GM12873 (cell line): ENCODE data around the gene RBMS3.

ENCODE experiments used
- TF ChIP-seq, protein P1 (sequence below): IDR thresholded peaks from 2 replicates; pipeline ENCODE4 v1.5.1; 2012; ENCODE audit warnings: low read depth, mild to moderate bottlenecking, moderate library complexity, low read length, control low read depth; ENCODE audit not compliant: insufficient read depth; ENCODE audit errors: missing control alignments

Gene RBMS3

DNA sequence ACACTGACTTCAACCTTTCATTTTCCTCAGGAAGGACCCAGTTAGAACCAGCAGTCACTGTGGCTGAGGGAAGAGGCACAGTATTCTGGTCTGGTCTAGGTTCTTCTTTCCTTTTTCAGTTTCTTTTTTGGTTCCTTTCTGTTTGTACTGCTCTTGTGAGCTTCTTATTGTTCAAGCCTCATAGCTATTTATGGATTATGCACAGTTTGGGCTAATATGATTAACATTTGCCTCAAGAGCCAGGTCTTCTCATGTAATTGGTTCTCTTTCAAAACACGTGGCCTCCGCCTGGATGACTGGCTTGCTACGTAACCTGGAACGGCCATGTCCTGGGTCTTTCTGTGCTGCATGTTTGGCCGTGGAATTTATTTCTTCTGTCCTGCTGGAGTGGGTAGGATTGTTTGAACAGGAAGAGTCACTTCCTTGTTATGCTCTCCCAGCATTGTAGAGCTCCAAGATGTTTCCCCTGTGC, 43.3 kb downstream of the RBMS3 start:
- TF ChIP-seq, protein P1, sequence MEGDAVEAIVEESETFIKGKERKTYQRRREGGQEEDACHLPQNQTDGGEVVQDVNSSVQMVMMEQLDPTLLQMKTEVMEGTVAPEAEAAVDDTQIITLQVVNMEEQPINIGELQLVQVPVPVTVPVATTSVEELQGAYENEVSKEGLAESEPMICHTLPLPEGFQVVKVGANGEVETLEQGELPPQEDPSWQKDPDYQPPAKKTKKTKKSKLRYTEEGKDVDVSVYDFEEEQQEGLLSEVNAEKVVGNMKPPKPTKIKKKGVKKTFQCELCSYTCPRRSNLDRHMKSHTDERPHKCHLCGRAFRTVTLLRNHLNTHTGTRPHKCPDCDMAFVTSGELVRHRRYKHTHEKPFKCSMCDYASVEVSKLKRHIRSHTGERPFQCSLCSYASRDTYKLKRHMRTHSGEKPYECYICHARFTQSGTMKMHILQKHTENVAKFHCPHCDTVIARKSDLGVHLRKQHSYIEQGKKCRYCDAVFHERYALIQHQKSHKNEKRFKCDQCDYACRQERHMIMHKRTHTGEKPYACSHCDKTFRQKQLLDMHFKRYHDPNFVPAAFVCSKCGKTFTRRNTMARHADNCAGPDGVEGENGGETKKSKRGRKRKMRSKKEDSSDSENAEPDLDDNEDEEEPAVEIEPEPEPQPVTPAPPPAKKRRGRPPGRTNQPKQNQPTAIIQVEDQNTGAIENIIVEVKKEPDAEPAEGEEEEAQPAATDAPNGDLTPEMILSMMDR: no peak

DNA sequence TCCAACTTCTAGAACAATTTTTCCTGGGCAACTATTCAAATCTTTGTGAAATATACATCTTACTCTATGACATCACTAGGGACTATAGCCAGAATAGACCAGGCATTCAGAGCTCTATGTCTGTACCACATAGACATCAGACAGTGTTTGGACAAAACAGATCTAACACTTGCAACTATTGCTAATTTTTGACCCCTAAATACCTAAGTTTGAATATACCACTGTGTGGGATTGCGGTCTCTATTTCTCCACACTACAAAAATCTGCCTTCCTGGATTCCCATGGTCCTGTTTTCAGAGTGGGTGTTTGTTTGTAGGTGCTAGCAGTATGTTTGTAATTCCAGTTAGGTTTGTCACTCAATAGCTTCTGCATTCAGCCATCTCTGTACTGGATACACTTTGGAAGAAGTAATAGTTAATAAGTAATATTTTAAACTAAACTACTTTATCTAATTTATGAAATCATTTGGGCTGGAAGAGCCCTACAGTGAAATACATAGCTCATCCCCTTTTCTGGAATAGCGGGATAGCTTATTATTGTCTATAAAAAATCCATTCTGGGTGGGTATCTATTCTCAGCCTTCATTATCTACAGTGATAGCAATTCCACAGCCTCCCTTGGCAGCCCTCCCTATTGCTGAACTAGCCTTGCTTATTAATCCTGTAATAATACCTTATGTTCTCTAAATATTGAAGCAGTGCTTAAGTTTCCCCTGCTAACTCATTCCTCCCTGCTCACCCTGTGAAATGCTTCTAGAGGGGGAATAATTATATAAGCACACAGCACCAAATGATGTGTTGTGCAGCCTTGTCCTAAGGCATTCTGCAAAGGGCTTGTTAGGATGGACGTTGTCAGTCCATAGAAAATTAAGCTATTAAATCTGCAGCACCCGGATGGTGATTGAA, 49.4 kb downstream of the RBMS3 start:
- TF ChIP-seq, protein P1: no peak

DNA sequence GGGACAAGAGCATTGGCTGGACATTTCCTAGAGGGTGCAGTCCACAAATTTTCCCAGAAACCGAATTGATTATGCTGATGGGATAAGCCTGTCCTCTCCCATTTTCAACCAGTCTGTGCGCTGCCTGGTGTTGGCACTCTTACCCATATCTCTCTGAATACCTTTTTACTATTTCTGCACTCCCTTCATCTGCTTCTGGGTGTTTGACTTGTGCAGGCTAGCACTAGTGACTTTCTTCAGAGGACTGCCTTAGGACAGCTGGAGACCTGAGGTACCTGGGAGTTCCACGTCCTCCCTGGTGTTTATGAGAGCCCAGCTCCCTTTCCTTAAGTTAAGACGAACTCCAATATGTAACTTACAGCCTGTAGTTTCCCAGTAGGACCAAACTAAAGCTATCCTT, 50.2 kb downstream of the RBMS3 start:
- TF ChIP-seq, protein P1: no peak

DNA sequence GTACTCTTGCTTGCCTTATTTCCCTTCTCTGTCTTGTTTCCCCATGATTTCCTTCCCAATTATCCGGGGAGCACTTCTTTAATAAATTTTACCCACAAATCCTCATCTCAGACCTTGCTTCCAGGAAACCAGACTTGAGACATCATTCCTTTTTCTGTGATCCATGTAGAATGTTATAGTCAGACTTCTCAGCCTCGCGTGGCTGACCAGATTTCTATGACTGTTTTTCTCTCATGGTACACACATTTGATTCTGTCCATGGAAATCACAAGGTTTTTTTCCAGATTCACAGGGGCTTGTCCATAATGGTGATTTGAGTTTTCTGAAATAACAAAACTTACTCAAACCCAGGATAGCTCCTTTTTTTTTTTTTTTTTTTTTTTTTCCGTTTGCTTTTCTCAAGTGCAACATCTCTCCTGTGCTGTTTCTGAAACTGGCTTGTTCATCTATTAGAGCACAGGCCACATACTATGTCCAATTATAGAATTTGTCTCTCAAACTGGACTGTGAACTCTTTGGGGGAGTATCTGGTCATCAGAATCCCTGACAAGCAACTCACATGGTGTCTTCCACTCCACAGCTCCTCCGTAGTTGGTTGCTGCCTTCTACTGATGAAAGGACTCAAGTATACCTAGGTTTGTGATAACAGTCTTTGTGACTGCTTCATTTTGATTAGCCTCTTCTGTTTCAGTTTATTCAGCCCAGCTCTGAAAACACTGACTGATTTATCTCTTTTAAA, 50.8 kb downstream of the RBMS3 start:
- TF ChIP-seq, protein P1: no peak

DNA sequence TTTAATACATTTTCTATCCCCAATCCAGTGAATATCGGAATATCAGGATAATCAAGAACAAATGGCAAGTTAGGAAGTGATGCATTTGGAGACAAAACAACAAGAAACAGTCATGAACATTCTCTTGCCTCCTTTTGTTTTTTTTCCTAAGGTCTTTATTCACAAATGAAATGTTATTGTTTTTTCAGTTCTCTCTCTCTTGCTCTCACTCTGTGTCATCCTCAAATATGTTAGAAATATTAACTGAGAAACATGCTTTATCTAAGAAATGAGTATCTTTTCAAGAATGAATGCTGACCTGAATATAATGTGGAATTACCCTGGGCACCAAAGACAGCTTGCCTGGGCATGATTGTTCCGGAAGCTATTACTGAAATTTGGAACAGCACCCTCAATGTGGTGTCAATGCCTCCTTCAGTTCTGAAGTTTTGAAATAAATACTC, 51.3 kb downstream of the RBMS3 start:
- TF ChIP-seq, protein P1: no peak

DNA sequence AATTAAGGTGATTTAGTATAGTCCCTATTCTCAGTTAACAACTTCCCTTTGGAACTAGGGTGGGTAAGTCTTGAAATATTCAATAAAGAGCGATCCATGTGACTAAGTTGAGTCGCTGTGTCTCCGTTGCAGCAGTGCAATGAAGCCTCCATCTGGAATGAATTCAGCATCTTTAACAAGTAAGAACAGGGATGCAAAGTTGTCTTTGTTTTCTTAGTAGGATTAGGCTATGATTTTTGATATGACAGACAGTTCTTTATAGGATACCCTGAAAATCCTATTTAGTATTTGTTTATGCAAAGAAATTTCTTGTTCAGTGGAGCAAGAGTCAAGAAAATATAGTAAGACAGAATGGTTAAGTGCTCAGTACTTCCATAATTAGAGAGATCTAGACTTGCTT, 52.7 kb downstream of the RBMS3 start:
- TF ChIP-seq, protein P1: no peak

DNA sequence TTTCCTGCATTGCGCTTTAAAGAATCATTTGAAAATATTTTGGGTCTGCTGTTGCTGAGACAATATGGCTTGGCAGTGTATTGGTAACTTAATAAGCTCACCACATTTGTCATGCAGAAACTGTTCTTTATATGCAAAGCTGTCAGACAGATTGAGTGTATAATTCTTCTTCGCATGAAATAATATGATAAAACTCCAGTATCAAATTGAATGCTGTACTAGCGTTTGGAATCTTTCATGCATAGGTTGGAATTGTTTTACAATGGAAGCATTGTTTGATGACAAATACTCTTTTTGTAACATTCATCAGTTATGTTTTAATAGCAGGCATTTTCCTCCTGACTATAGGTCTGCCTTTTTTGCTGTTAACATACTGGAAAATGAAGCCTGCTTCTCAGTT, 53.8 kb downstream of the RBMS3 start:
- TF ChIP-seq, protein P1: no peak
